ENCODE results near the gene DNM3. TPM values are rescaled to one million over a fixed set of nuclear protein-coding genes. Genes with fewer than 3 reads are reported as not detected.

DNM3 gene
- total RNA-seq, 1 experiment from 2014 or later = 1.2 TPM

GRCh38 chr1:172146141-172146850 is 305.0 kb downstream of the DNM3 start:
- TF ChIP-seq, protein P1, sequence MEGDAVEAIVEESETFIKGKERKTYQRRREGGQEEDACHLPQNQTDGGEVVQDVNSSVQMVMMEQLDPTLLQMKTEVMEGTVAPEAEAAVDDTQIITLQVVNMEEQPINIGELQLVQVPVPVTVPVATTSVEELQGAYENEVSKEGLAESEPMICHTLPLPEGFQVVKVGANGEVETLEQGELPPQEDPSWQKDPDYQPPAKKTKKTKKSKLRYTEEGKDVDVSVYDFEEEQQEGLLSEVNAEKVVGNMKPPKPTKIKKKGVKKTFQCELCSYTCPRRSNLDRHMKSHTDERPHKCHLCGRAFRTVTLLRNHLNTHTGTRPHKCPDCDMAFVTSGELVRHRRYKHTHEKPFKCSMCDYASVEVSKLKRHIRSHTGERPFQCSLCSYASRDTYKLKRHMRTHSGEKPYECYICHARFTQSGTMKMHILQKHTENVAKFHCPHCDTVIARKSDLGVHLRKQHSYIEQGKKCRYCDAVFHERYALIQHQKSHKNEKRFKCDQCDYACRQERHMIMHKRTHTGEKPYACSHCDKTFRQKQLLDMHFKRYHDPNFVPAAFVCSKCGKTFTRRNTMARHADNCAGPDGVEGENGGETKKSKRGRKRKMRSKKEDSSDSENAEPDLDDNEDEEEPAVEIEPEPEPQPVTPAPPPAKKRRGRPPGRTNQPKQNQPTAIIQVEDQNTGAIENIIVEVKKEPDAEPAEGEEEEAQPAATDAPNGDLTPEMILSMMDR (IDR thresholded peaks at IDR 0.05; ENCODE audit: unreplicated experiment) = no peak
- no peaks in the 10 kb centered on the region for H3K27me3 Mint-ChIP-seq (ENCODE audit: unreplicated experiment)
- H3K9me3 Mint-ChIP-seq (ENCODE audit: low read depth, unreplicated experiment) = no peaks in the 10 kb centered on the region
- H3K27ac Mint-ChIP-seq (ENCODE audit: unreplicated experiment) = no peak overlapping the region
- CTCF ChIA-PET = no interaction called here
- DNase-seq = no peak
- H3K36me3 Mint-ChIP-seq (ENCODE audit: insufficient read depth, unreplicated experiment) = no peaks in the 10 kb centered on the region
- intact Hi-C loops (cut with micrococcal nuclease; ENCODE audit: unreplicated experiment) = no loop called here
- no peak overlapping the region for H3K4me3 Mint-ChIP-seq (ENCODE audit: low read depth, unreplicated experiment)
- H3K4me1 Mint-ChIP-seq (ENCODE audit: low read depth, unreplicated experiment) = peaks cover 35% of the 10 kb centered on the region
- no TSS peak for BruUV-seq (replicated peaks)

DNA sequence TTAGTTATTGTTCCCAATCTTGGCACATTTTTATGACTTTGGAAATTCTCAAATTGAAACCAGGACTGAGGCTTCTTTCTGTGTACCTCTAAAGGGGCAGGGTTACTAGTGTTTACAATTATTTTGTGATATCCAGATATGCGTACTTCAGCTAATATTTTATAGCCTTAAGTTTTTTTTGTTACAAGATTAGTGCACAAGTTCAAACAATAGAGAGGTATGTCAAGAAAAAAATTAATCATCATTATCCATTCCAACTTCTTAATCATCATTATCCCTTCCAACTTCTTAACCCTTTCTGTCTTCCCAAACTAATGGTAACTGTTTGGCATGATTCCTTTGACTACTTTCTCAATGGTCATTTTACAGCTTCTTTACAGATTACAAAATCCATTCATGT is 306.2 kb downstream of the DNM3 start:
- TF ChIP-seq, protein P1 (IDR thresholded peaks at IDR 0.05; ENCODE audit: unreplicated experiment) = no peak
- CTCF ChIA-PET = no interaction called here
- H3K27me3 Mint-ChIP-seq (ENCODE audit: unreplicated experiment) = no peaks in the 10 kb centered on the region
- intact Hi-C loops (cut with micrococcal nuclease; ENCODE audit: unreplicated experiment) = no loop called here
- no TSS peak for BruUV-seq (replicated peaks)
- no peak overlapping the region for H3K4me3 Mint-ChIP-seq (ENCODE audit: low read depth, unreplicated experiment)
- peaks cover 31% of the 10 kb centered on the region for H3K4me1 Mint-ChIP-seq (ENCODE audit: low read depth, unreplicated experiment)
- no peaks in the 10 kb centered on the region for H3K36me3 Mint-ChIP-seq (ENCODE audit: insufficient read depth, unreplicated experiment)
- H3K27ac Mint-ChIP-seq (ENCODE audit: unreplicated experiment) = no peak overlapping the region
- no peaks in the 10 kb centered on the region for H3K9me3 Mint-ChIP-seq (ENCODE audit: low read depth, unreplicated experiment)
- DNase-seq = no peak

DNA sequence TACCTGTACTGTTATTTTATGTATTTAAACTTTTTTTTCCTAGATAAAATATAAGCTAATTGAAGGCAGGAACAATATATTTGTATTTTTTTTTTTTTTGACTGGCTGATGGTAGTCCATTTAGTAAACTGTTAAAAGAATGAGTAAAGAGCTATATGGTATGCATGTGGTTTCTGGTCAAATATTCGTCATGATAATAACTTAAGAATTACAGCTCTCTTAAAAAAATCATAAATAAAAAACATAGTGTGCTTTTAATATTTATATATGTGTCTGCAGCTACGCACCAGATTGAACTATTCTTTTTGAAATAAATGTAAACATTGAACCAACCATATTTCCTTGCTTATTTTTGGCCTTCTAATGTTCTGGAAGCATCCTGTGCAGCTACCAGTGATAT is 306.9 kb downstream of the DNM3 start:
- Mint-ChIP-seq H3K27ac (ENCODE audit: unreplicated experiment) (no peak overlapping the region), H3K36me3 (ENCODE audit: insufficient read depth, unreplicated experiment) (no peaks in the 10 kb centered on the region), H3K9me3 (ENCODE audit: low read depth, unreplicated experiment) (no peaks in the 10 kb centered on the region), H3K4me1 (ENCODE audit: low read depth, unreplicated experiment) (peaks cover 26% of the 10 kb centered on the region), H3K4me3 (ENCODE audit: low read depth, unreplicated experiment) (no peak overlapping the region), H3K27me3 (ENCODE audit: unreplicated experiment) (no peaks in the 10 kb centered on the region)
- BruUV-seq (replicated peaks) = no TSS peak
- no peak for DNase-seq
- CTCF ChIA-PET = interaction anchor here (0.5 to 0.7 kb wide), 2 partner anchors 251 to 1878 kb away, joined by 4 to 5 read pairs; no protein-coding TSS in a partner anchor
- intact Hi-C loops (cut with micrococcal nuclease; ENCODE audit: unreplicated experiment) = no loop called here
- TF ChIP-seq, protein P1 (IDR thresholded peaks at IDR 0.05; ENCODE audit: unreplicated experiment) = no peak

DNA sequence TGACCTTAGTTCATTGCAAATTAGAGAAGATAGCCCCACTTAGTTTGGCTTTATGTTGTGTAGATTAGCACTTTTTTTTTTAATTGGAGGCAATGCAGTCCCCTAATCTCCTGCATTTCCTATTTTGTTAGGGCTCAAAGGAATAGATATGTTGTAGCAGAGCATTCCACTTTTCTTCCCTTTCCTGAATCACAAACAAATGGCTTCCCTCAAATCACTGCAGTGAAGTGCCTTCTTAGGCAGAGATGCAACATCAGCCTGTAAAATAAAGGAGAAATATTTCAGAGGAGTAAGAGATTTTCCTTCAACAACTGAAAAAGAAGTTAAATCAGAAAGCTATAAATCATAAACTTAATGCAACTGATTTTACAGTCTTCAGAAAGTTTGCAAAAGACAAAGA is 307.4 kb downstream of the DNM3 start:
- Mint-ChIP-seq H3K4me3 (ENCODE audit: low read depth, unreplicated experiment) (no peak overlapping the region), H3K27ac (ENCODE audit: unreplicated experiment) (no peak overlapping the region), H3K36me3 (ENCODE audit: insufficient read depth, unreplicated experiment) (no peaks in the 10 kb centered on the region), H3K9me3 (ENCODE audit: low read depth, unreplicated experiment) (no peaks in the 10 kb centered on the region), H3K4me1 (ENCODE audit: low read depth, unreplicated experiment) (peaks cover 21% of the 10 kb centered on the region), H3K27me3 (ENCODE audit: unreplicated experiment) (no peaks in the 10 kb centered on the region)
- no TSS peak for BruUV-seq (replicated peaks)
- CTCF ChIA-PET = interaction anchor here (0.5 to 0.7 kb wide), 2 partner anchors 250 to 1877 kb away, joined by 4 to 5 read pairs; no protein-coding TSS in a partner anchor
- DNase-seq = no peak
- intact Hi-C loops (cut with micrococcal nuclease; ENCODE audit: unreplicated experiment) = no loop called here
- TF ChIP-seq, protein P1 (IDR thresholded peaks at IDR 0.05; ENCODE audit: unreplicated experiment) = no peak
